ENCODE results near the gene DAND5. TPM values are rescaled to one million over a fixed set of nuclear protein-coding genes. Genes with fewer than 3 reads are reported as not detected.

DAND5 gene
- total and polyA plus RNA-seq, 9 of the 15 experiments (the other 6 are each of a cell fraction or from before 2014, with no cell fraction given), result 0.22 to 0.83 (median 0.60) TPM

DNA sequence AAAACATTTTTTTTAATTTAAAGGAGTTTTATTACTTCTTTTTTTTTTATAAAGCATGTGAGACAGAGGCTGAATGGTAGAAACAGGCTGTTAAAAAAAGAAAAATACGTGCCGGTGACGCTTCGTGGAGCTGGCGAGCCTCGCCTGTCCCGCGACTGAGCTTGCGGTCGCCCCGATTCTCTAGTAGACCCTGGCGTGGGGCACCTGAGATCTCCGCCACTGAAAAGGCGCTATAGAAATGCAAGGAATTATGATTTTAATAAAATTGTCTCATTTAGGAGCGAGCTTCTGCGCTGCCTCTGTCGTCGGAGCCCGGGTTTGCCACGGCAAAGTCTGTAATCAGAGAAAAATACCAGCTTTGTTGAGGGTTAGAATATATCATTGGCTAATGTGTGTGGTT lies 44.3 kb downstream of the DAND5 start (continued):
- TF ChIP-seq, protein P1, sequence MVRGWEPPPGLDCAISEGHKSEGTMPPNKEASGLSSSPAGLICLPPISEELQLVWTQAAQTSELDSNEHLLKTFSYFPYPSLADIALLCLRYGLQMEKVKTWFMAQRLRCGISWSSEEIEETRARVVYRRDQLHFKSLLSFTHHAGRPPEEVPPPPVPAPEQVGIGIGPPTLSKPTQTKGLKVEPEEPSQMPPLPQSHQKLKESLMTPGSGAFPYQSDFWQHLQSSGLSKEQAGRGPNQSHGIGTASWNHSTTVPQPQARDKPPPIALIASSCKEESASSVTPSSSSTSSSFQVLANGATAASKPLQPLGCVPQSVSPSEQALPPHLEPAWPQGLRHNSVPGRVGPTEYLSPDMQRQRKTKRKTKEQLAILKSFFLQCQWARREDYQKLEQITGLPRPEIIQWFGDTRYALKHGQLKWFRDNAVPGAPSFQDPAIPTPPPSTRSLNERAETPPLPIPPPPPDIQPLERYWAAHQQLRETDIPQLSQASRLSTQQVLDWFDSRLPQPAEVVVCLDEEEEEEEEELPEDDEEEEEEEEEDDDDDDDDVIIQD (CRISPR knock-in tag; IDR thresholded peaks at IDR 0.05), result no peak
- TF ChIP-seq, protein P2, sequence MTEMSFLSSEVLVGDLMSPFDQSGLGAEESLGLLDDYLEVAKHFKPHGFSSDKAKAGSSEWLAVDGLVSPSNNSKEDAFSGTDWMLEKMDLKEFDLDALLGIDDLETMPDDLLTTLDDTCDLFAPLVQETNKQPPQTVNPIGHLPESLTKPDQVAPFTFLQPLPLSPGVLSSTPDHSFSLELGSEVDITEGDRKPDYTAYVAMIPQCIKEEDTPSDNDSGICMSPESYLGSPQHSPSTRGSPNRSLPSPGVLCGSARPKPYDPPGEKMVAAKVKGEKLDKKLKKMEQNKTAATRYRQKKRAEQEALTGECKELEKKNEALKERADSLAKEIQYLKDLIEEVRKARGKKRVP (CRISPR knock-in tag; IDR thresholded peaks at IDR 0.05), result no peak
- TF ChIP-seq L3MBTL2 (IDR thresholded peaks at IDR 0.05), result 0 out of 2 replicates have a peak, but pooled peaks have one; percentile 5
- no peak for TF ChIP-seq SAFB2 (IDR thresholded peaks at IDR 0.05; ENCODE audit: borderline replicate concordance, low read depth, low read length, severe bottlenecking)
- TF ChIP-seq MECOM (CRISPR knock-in tag; IDR thresholded peaks at IDR 0.05), result no peak
- no peak for TF ChIP-seq ZFP36 (IDR thresholded peaks at IDR 0.05; ENCODE audit: low read depth, low read length, partially characterized antibody)
- TF ChIP-seq GATA2 (CRISPR knock-in tag; IDR thresholded peaks at IDR 0.05), result no peak
- no peak for TF ChIP-seq RBM22 (IDR thresholded peaks at IDR 0.05; ENCODE audit: low read depth, low read length, poor library complexity, severe bottlenecking)
- TF ChIP-seq, protein P3, sequence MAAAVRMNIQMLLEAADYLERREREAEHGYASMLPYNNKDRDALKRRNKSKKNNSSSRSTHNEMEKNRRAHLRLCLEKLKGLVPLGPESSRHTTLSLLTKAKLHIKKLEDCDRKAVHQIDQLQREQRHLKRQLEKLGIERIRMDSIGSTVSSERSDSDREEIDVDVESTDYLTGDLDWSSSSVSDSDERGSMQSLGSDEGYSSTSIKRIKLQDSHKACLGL (CRISPR knock-in tag; IDR thresholded peaks at IDR 0.05; ENCODE audit: borderline replicate concordance, poor library complexity, severe bottlenecking), result no peak
- no peak for TF ChIP-seq LCOR (CRISPR knock-in tag; IDR thresholded peaks at IDR 0.05)
- no peak for TF ChIP-seq RFX5 (IDR thresholded peaks at IDR 0.05; ENCODE audit: low read depth, low read length)
- TF ChIP-seq POLR2G (IDR thresholded peaks at IDR 0.05; ENCODE audit: low read depth, low read length), result no peak
- no peak for TF ChIP-seq HIVEP1 (CRISPR knock-in tag; IDR thresholded peaks at IDR 0.05)
- TF ChIP-seq, protein P4, sequence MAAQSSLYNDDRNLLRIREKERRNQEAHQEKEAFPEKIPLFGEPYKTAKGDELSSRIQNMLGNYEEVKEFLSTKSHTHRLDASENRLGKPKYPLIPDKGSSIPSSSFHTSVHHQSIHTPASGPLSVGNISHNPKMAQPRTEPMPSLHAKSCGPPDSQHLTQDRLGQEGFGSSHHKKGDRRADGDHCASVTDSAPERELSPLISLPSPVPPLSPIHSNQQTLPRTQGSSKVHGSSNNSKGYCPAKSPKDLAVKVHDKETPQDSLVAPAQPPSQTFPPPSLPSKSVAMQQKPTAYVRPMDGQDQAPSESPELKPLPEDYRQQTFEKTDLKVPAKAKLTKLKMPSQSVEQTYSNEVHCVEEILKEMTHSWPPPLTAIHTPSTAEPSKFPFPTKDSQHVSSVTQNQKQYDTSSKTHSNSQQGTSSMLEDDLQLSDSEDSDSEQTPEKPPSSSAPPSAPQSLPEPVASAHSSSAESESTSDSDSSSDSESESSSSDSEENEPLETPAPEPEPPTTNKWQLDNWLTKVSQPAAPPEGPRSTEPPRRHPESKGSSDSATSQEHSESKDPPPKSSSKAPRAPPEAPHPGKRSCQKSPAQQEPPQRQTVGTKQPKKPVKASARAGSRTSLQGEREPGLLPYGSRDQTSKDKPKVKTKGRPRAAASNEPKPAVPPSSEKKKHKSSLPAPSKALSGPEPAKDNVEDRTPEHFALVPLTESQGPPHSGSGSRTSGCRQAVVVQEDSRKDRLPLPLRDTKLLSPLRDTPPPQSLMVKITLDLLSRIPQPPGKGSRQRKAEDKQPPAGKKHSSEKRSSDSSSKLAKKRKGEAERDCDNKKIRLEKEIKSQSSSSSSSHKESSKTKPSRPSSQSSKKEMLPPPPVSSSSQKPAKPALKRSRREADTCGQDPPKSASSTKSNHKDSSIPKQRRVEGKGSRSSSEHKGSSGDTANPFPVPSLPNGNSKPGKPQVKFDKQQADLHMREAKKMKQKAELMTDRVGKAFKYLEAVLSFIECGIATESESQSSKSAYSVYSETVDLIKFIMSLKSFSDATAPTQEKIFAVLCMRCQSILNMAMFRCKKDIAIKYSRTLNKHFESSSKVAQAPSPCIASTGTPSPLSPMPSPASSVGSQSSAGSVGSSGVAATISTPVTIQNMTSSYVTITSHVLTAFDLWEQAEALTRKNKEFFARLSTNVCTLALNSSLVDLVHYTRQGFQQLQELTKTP (IDR thresholded peaks at IDR 0.05; ENCODE audit: low read depth in 1 of 2, partially characterized antibody in 2 of 2), result no peak
- TF ChIP-seq, protein P5, sequence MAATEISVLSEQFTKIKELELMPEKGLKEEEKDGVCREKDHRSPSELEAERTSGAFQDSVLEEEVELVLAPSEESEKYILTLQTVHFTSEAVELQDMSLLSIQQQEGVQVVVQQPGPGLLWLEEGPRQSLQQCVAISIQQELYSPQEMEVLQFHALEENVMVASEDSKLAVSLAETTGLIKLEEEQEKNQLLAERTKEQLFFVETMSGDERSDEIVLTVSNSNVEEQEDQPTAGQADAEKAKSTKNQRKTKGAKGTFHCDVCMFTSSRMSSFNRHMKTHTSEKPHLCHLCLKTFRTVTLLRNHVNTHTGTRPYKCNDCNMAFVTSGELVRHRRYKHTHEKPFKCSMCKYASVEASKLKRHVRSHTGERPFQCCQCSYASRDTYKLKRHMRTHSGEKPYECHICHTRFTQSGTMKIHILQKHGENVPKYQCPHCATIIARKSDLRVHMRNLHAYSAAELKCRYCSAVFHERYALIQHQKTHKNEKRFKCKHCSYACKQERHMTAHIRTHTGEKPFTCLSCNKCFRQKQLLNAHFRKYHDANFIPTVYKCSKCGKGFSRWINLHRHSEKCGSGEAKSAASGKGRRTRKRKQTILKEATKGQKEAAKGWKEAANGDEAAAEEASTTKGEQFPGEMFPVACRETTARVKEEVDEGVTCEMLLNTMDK (IDR thresholded peaks at IDR 0.05; ENCODE audit: borderline replicate concordance, insufficient read depth, low read depth, low read length, poor library complexity, severe bottlenecking), result no peak
- no peak for TF ChIP-seq ZNF75A (CRISPR knock-in tag; IDR thresholded peaks at IDR 0.05)
- no peak for TF ChIP-seq ETV5 (CRISPR knock-in tag; IDR thresholded peaks at IDR 0.05; ENCODE audit: low read depth)
- TF ChIP-seq, protein P6, sequence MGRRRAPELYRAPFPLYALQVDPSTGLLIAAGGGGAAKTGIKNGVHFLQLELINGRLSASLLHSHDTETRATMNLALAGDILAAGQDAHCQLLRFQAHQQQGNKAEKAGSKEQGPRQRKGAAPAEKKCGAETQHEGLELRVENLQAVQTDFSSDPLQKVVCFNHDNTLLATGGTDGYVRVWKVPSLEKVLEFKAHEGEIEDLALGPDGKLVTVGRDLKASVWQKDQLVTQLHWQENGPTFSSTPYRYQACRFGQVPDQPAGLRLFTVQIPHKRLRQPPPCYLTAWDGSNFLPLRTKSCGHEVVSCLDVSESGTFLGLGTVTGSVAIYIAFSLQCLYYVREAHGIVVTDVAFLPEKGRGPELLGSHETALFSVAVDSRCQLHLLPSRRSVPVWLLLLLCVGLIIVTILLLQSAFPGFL (CRISPR knock-in tag; IDR thresholded peaks at IDR 0.05), result no peak

All from K562 (cell line).